GM23248 (cell line): ENCODE data around the gene DARS1. TPM values are rescaled to one million over a fixed set of nuclear protein-coding genes. Genes with fewer than 3 reads are reported as not detected.

Experiments used
- DNase-seq: peaks from one replicate; pipeline ENCODE4 v3.0.0-alpha.2; 2015
- H2AFZ ChIP-seq: fragments of 200-600 bp; sonication (generic); 2 replicates; pipeline ENCODE4 v1.6.1; 2016; ENCODE audit warnings: antibody characterized with exemption
- H3F3A ChIP-seq: fragments of 200-600 bp; sonication (generic); 2 replicates; pipeline ENCODE4 v1.6.1; 2016; ENCODE audit warnings: mild to moderate bottlenecking, antibody characterized with exemption, mixed run types; ENCODE audit not compliant: insufficient read depth
- H3K27ac ChIP-seq: fragments of 200-600 bp; sonication (generic); 2 replicates; pipeline ENCODE4 v1.5.1; 2016; ENCODE audit warnings: mild to moderate bottlenecking
- H3K27me3 ChIP-seq: fragments of 200-600 bp; sonication (generic); replicated peaks from 2 replicates; pipeline ENCODE4 v1.6.1; 2016; ENCODE audit warnings: mild to moderate bottlenecking; ENCODE audit not compliant: insufficient read depth
- H3K36me3 ChIP-seq: fragments of 200-600 bp; sonication (generic); 2 replicates; pipeline ENCODE4 v1.6.1; 2016; ENCODE audit warnings: low read depth, mild to moderate bottlenecking
- H3K4me1 ChIP-seq: fragments of 200-600 bp; sonication (generic); 2 replicates; pipeline ENCODE4 v1.6.1; 2016; ENCODE audit warnings: mild to moderate bottlenecking; ENCODE audit not compliant: insufficient read depth
- H3K4me2 ChIP-seq: fragments of 200-600 bp; sonication (generic); one replicate; pipeline ENCODE4 v1.6.1; 2016; ENCODE audit warnings: mild to moderate bottlenecking; ENCODE audit not compliant: unreplicated experiment
- H3K4me3 ChIP-seq: fragments of 200-600 bp; sonication (generic); 2 replicates; pipeline ENCODE4 v1.5.1; 2016; ENCODE audit warnings: mild to moderate bottlenecking
- H3K79me2 ChIP-seq: fragments of 200-600 bp; sonication (generic); 2 replicates; pipeline ENCODE4 v1.6.1; 2016; ENCODE audit warnings: mild to moderate bottlenecking; ENCODE audit not compliant: insufficient read depth
- H3K9ac ChIP-seq: fragments of 200-600 bp; sonication (generic); 2 replicates; pipeline ENCODE4 v1.6.1; 2016; ENCODE audit warnings: mild to moderate bottlenecking
- H3K9me2 ChIP-seq: fragments of 200-600 bp; sonication (generic); 2 replicates; pipeline ENCODE4 v1.6.1; 2016; ENCODE audit warnings: mixed run types, mild to moderate bottlenecking, moderate library complexity; ENCODE audit not compliant: insufficient read depth
- H3K9me3 ChIP-seq: fragments of 200-600 bp; sonication (generic); one replicate; pipeline ENCODE4 v1.6.1; 2017; ENCODE audit warnings: low read depth
- H4K20me1 ChIP-seq: fragments of 200-600 bp; sonication (generic); 2 replicates; pipeline ENCODE4 v1.6.0; 2016; ENCODE audit not compliant: insufficient read depth
- EZH2 ChIP-seq: fragments of 200-600 bp; sonication (generic); IDR thresholded peaks from 2 replicates; pipeline ENCODE4 v1.6.1; 2018; ENCODE audit warnings: antibody characterized with exemption, mild to moderate bottlenecking; ENCODE audit not compliant: insufficient read depth, poor library complexity, severe bottlenecking
- EZH2phosphoT487 ChIP-seq: fragments of 200-600 bp; sonication (generic); IDR thresholded peaks from 2 replicates; pipeline ENCODE4 v1.6.1; 2018; ENCODE audit warnings: antibody characterized with exemption, moderate library complexity, mild to moderate bottlenecking, low read depth; ENCODE audit not compliant: insufficient read depth
- WGBS, 2 experiments: methylation state at CpG; one replicate each; pipeline ENCODE4 v1.1.6; 2015 to 2017; ENCODE audit warnings: low lambda C conversion rate in 2 of 2, low coverage in 1 of 2; ENCODE audit errors: missing lambda C conversion rate in 2 of 2; 5-methylcytosine and 5-hydroxymethylcytosine counted together
- in situ Hi-C: fragments of 300-500 bp; cut with MboI; formaldehyde crosslinking; loops from 2 replicates; pipeline ENCODE4 v1.15.0; 2020
- polyA plus RNA-seq: library from polyadenylated mRNA; unstranded; fragments of >200 nt; fragmentation: Nextera tagmentation; extraction: Ambion mirVana; gene quantifications from 2 replicates; pipeline ENCODE4 v1.2.1, GENCODE V29; 2016
- total RNA-seq: library from RNA; depleted of rRNA; stranded (reverse); fragments of >200 nt; shearing (Covaris generic); gene quantifications from 2 replicates; pipeline ENCODE4 v1.2.3, GENCODE V29; 2014

The DARS1 gene
- total and polyA plus RNA-seq, 2 experiments from 2014 or later: 109 to 121 TPM

- in situ Hi-C loops: loop anchor here (25.0 kb wide), 1 partner anchor 1934 kb away; no protein-coding TSS in a partner anchor
- no peaks in the 10 kb centered on the region for H3K9me2 ChIP-seq
- DNase-seq: no peak
- no peak overlapping the region for H2AFZ ChIP-seq
- no peaks in the 10 kb centered on the region for H3K79me2 ChIP-seq
- H3K4me2 ChIP-seq: no peak overlapping the region
- no peaks in the 10 kb centered on the region; the same call in 1 of the 2 replicates for H4K20me1 ChIP-seq
- H3K36me3 ChIP-seq: peaks cover 35% of the 10 kb centered on the region
- H3K4me3 ChIP-seq: no peak overlapping the region
- H3K27me3 ChIP-seq: no peaks in the 10 kb centered on the region
- H3K4me1 ChIP-seq: peaks cover 6% of the 10 kb centered on the region; the same call in 1 of the 2 replicates
- TF ChIP-seq EZH2: no peak
- no peak for TF ChIP-seq EZH2phosphoT487
- H3K9me3 ChIP-seq: no peaks in the 10 kb centered on the region
- 83% methylated on average over 3 of the region's 3 CpGs for WGBS, 2 experiments
- no peak overlapping the region for H3K9ac ChIP-seq
- no peaks in the 10 kb centered on the region for H3F3A ChIP-seq
- no peak overlapping the region for H3K27ac ChIP-seq
Measured at GRCh38 chr2:135903650-135904049, 81.8 kb downstream of the DARS1 start.

- H3K27me3 ChIP-seq: no peaks in the 10 kb centered on the region
- no peaks in the 10 kb centered on the region for H3F3A ChIP-seq
- H3K4me3 ChIP-seq: no peak overlapping the region
- 0 out of 2 replicates have a peak, but pooled peaks cover 6% of the 10 kb centered on the region for H3K36me3 ChIP-seq
- DNase-seq: no peak
- H4K20me1 ChIP-seq: no peaks in the 10 kb centered on the region; the same call in 1 of the 2 replicates
- H3K4me2 ChIP-seq: no peak overlapping the region
- peaks cover 3% of the 10 kb centered on the region; the same call in 1 of the 2 replicates for H3K4me1 ChIP-seq
- no peaks in the 10 kb centered on the region for H3K9me3 ChIP-seq
- 43 to 51% methylated on average over 4 of the region's 4 CpGs for WGBS, 2 experiments
- no peak overlapping the region for H2AFZ ChIP-seq
- H3K9ac ChIP-seq: no peak overlapping the region
- in situ Hi-C loops: no loop called here
- H3K79me2 ChIP-seq: no peaks in the 10 kb centered on the region
- H3K27ac ChIP-seq: no peak overlapping the region
- H3K9me2 ChIP-seq: no peaks in the 10 kb centered on the region
- no peak for TF ChIP-seq EZH2phosphoT487
- TF ChIP-seq EZH2: no peak
Measured at GRCh38 chr2:135899567-135899966, 85.9 kb downstream of the DARS1 start.

GRCh38 chr2:135898234-135898786 is 87.1 kb downstream of the DARS1 start:
- Histone ChIP-seq H3K4me1 (no peaks in the 10 kb centered on the region), H3K27ac (no peak overlapping the region), H3F3A (no peaks in the 10 kb centered on the region), H3K36me3 (no peaks in the 10 kb centered on the region), H3K79me2 (no peaks in the 10 kb centered on the region), H3K4me2 (no peak overlapping the region), H4K20me1 (no peaks in the 10 kb centered on the region; the same call in 1 of the 2 replicates), H3K9me2 (no peaks in the 10 kb centered on the region), H3K27me3 (no peaks in the 10 kb centered on the region), H2AFZ (no peak overlapping the region), H3K4me3 (no peak overlapping the region), H3K9me3 (no peaks in the 10 kb centered on the region), H3K9ac (no peak overlapping the region)
- 93 to 100% methylated on average over 3 of the region's 3 CpGs for WGBS, 2 experiments
- no peak for TF ChIP-seq EZH2
- no peak for TF ChIP-seq EZH2phosphoT487
- in situ Hi-C loops: no loop called here
- DNase-seq: no peak

GRCh38 chr2:135894930-135895329 is 90.5 kb downstream of the DARS1 start:
- H3K36me3 ChIP-seq: no peaks in the 10 kb centered on the region
- H2AFZ ChIP-seq: no peak overlapping the region
- no peak for DNase-seq
- no peaks in the 10 kb centered on the region for H3K27me3 ChIP-seq
- no peaks in the 10 kb centered on the region for H3F3A ChIP-seq
- in situ Hi-C loops: no loop called here
- H4K20me1 ChIP-seq: no peaks in the 10 kb centered on the region
- 91 to 96% methylated on average over 1 of the region's 1 CpG for WGBS, 2 experiments
- H3K4me1 ChIP-seq: no peaks in the 10 kb centered on the region
- no peak overlapping the region for H3K4me2 ChIP-seq
- no peaks in the 10 kb centered on the region for H3K79me2 ChIP-seq
- no peak overlapping the region for H3K27ac ChIP-seq
- no peaks in the 10 kb centered on the region for H3K9me2 ChIP-seq
- H3K9me3 ChIP-seq: no peaks in the 10 kb centered on the region
- H3K9ac ChIP-seq: no peak overlapping the region
- no peak overlapping the region for H3K4me3 ChIP-seq
- TF ChIP-seq EZH2 (no peak), EZH2phosphoT487 (no peak)
